Thyroid gland (tissue), 4 donors: ENCODE measurements around the gene LCN10. TPM values are rescaled to one million over a fixed set of nuclear protein-coding genes. Genes with fewer than 3 reads are reported as not detected.

Experiments
- DNase-seq, 2 donors: peaks; one replicate each; pipeline ENCODE4 v3.0.0-alpha.2; 2019
- H3K27ac ChIP-seq, 3 donors: fragments of 200-600 bp; sonication (generic); 1 replicate in 2 of 3; 2 replicates in 1 of 3; pipeline ENCODE4 v1.5.1; 2016 to 2019; ENCODE audit warnings: mild to moderate bottlenecking in 1 of 3, moderate library complexity in 1 of 3
- H3K27me3 ChIP-seq: fragments of 200-600 bp; sonication (generic); one replicate; pipeline ENCODE4 v1.5.1; 2019
- H3K36me3 ChIP-seq, 2 donors: fragments of 200-600 bp; sonication (generic); one replicate each; pipeline ENCODE4 v1.5.1; 2016 to 2019
- H3K4me1 ChIP-seq, 2 donors: fragments of 200-600 bp; sonication (generic); one replicate each; pipeline ENCODE4 v1.5.1; 2017 to 2019
- H3K4me3 ChIP-seq, 3 donors: fragments of 200-600 bp; sonication (generic); replicated peaks in 1 of 3; 1 replicate in 2 of 3; 2 replicates in 1 of 3; pipeline ENCODE4 v1.5.1; 2016; ENCODE audit warnings: mild to moderate bottlenecking in 1 of 3
- H3K9me3 ChIP-seq: fragments of 200-600 bp; sonication (generic); one replicate; pipeline ENCODE4 v1.5.1; 2017
- CTCF ChIP-seq, 6 experiments: fragments of 200-600 bp in 3 of 6; fragments of 450-650 bp in 3 of 6; sonication (generic) in 3 of 6; IDR thresholded peaks; one replicate each; pipeline ENCODE4 v1.5.1; 2016 to 2019; ENCODE audit warnings: antibody characterized with exemption in 6 of 6, mild to moderate bottlenecking in 2 of 6, inconsistent platforms in 1 of 6, moderate library complexity in 1 of 6
- POLR2A ChIP-seq, 2 donors: fragments of 450-650 bp; IDR thresholded peaks; one replicate each; pipeline ENCODE4 v1.6.1; 2017; ENCODE audit warnings: antibody characterized with exemption in 2 of 2, mild to moderate bottlenecking in 2 of 2, moderate library complexity in 1 of 2
- WGBS, 2 donors: methylation state at CpG; one replicate each; pipeline ENCODE4 v1.1.5; 2017; 5-methylcytosine and 5-hydroxymethylcytosine counted together
- intact Hi-C: fragments of 100-400 bp; cut with DNase I; formaldehyde crosslinking; loops from one replicate; pipeline ENCODE4 v1.15.1; 2023
- total RNA-seq, 4 donors: library from RNA; depleted of rRNA; stranded (reverse); fragments of >200 nt; gene quantifications; one replicate each; pipeline ENCODE4 v1.2.3, GENCODE V29; 2016

Gene LCN10
- total RNA-seq, 4 donors from 2014 or later, result 5.8 to 10.1 (median 7.1) TPM

GRCh38 chr9:136784249-136784996 is 41.7 kb upstream of the LCN10 start:
- Histone ChIP-seq H3K4me3 (no peak overlapping the region), H3K27ac (no peak overlapping the region), H3K36me3 (no peaks in the 10 kb centered on the region), H3K4me1 (peaks cover 0 to 12% of the 10 kb centered on the region in 2 donors), H3K27me3 (no peaks in the 10 kb centered on the region), H3K9me3 (no peaks in the 10 kb centered on the region)
- no peak for DNase-seq
- WGBS, 2 donors, result 49 to 50% methylated on average over 9 of the region's 9 CpGs
- intact Hi-C loops, result no loop called here
- TF ChIP-seq POLR2A (IDR thresholded peaks at IDR 0.05) (no peak), CTCF (IDR thresholded peaks at IDR 0.05) (peak in 4 of 6 experiments; percentile 11 to 56 (median 44))

GRCh38 chr9:136782452-136782851 is 39.7 kb upstream of the LCN10 start:
- intact Hi-C loops, result no loop called here
- no peak overlapping the region for H3K4me3 ChIP-seq
- H3K27ac ChIP-seq, result no peak overlapping the region

GRCh38 chr9:136779808-136780207 is 37.1 kb upstream of the LCN10 start:
- intact Hi-C loops, result no loop called here
- H3K9me3 ChIP-seq, result no peaks in the 10 kb centered on the region
- no peak overlapping the region for H3K27ac ChIP-seq
- H3K4me1 ChIP-seq, result peaks cover 0 to 4% of the 10 kb centered on the region in 2 donors
- H3K36me3 ChIP-seq, result no peaks in the 10 kb centered on the region
- H3K27me3 ChIP-seq, result no peaks in the 10 kb centered on the region
- H3K4me3 ChIP-seq, result no peak overlapping the region
- no peak for DNase-seq
- WGBS, 2 donors, result 68 to 76% methylated on average over 5 of the region's 5 CpGs
- no peak for TF ChIP-seq POLR2A (IDR thresholded peaks at IDR 0.05)
- TF ChIP-seq CTCF (IDR thresholded peaks at IDR 0.05), result no peak

More at GRCh38 chr9:136782452-136782851, 39.7 kb upstream of the LCN10 start:
- H3K9me3 ChIP-seq, result no peaks in the 10 kb centered on the region
- no peaks in the 10 kb centered on the region for H3K36me3 ChIP-seq
- peaks cover 0 to 8% of the 10 kb centered on the region in 2 donors for H3K4me1 ChIP-seq
- 96 to 100% methylated on average over 3 of the region's 3 CpGs for WGBS, 2 donors
- TF ChIP-seq POLR2A (IDR thresholded peaks at IDR 0.05) (no peak), CTCF (IDR thresholded peaks at IDR 0.05) (no peak)
- no peak for DNase-seq
- H3K27me3 ChIP-seq, result no peaks in the 10 kb centered on the region

- H3K27ac ChIP-seq, result no peak overlapping the region
- TF ChIP-seq POLR2A (IDR thresholded peaks at IDR 0.05) (no peak), CTCF (IDR thresholded peaks at IDR 0.05) (no peak)
- H3K4me3 ChIP-seq, result no peak overlapping the region
- WGBS, 2 donors, result 79 to 87% methylated on average over 11 to 14 of the region's 14 CpGs
- intact Hi-C loops, result no loop called here
- H3K4me1 ChIP-seq, result no peaks in the 10 kb centered on the region
- no peaks in the 10 kb centered on the region for H3K27me3 ChIP-seq
- H3K36me3 ChIP-seq, result no peaks in the 10 kb centered on the region
- no peak for DNase-seq
- H3K9me3 ChIP-seq, result no peaks in the 10 kb centered on the region
These were observed 34.6 kb upstream of the LCN10 start for GRCh38 chr9:136777359-136777758.

GRCh38 chr9:136776947-136777346 is 34.2 kb upstream of the LCN10 start:
- Histone ChIP-seq H3K4me1 (no peaks in the 10 kb centered on the region), H3K27me3 (no peaks in the 10 kb centered on the region), H3K27ac (no peak overlapping the region), H3K4me3 (no peak overlapping the region), H3K36me3 (no peaks in the 10 kb centered on the region), H3K9me3 (no peaks in the 10 kb centered on the region)
- TF ChIP-seq POLR2A (IDR thresholded peaks at IDR 0.05) (no peak), CTCF (IDR thresholded peaks at IDR 0.05) (no peak)
- WGBS, 2 donors, result 65 to 68% methylated on average over 7 of the region's 7 CpGs
- intact Hi-C loops, result no loop called here
- DNase-seq, result no peak
